ENCODE data around the gene PHACTR3. TPM values are rescaled to one million over a fixed set of nuclear protein-coding genes. Genes with fewer than 3 reads are reported as not detected.

The PHACTR3 gene
- total RNA-seq, 1 experiment from 2014 or later: 0.11 TPM

- Mint-ChIP-seq H3K9me3 (ENCODE audit: unreplicated experiment) (no peaks in the 10 kb centered on the region), H3K4me3 (ENCODE audit: unreplicated experiment) (no peak overlapping the region), H3K27ac (ENCODE audit: unreplicated experiment) (no peak overlapping the region), H3K27me3 (ENCODE audit: insufficient read depth, unreplicated experiment) (peaks cover 8% of the 10 kb centered on the region), H3K36me3 (ENCODE audit: insufficient read depth, unreplicated experiment) (no peaks in the 10 kb centered on the region), H3K4me1 (ENCODE audit: low read depth, unreplicated experiment) (peaks cover 7% of the 10 kb centered on the region)
- no peaks in the 10 kb centered on the region for H3K27me3 ChIP-seq (replicated peaks; ENCODE audit: control insufficient read depth, insufficient read depth, low read length)
- DNase-seq: peak in 1 of 2 experiments; percentile 39
- no peak for TF ChIP-seq CTCF (IDR thresholded peaks at IDR 0.05; ENCODE audit: insufficient read depth in 1 of 2, low read depth in 1 of 2, low read length in 1 of 2, severe bottlenecking in 1 of 2, unreplicated experiment in 1 of 2)
- POLR2A ChIA-PET: no interaction called here
- H3K4me3 ChIP-seq (ENCODE audit: low read depth, low read length): no peak overlapping the region
- CTCF ChIA-PET: interaction anchor here (0.6 to 3.0 kb wide), 3 partner anchors 69 to 1654 kb away, joined by 4 to 16 read pairs (median 8); no protein-coding TSS in a partner anchor
- no peaks in the 10 kb centered on the region for H3K36me3 ChIP-seq (ENCODE audit: control insufficient read depth, insufficient read depth, low read length)
- 0 out of 2 replicates have a peak, but pooled peaks cover 3% of the 10 kb centered on the region for H3K4me1 ChIP-seq
- intact Hi-C loops (cut with micrococcal nuclease; ENCODE audit: unreplicated experiment): loop anchor here (5.0 kb wide), 1 partner anchor 51 kb away; no protein-coding TSS in a partner anchor
- H3K9me3 ChIP-seq: no peaks in the 10 kb centered on the region
- no TSS peak for BruUV-seq (replicated peaks)
These were observed 176.9 kb downstream of the PHACTR3 start for GRCh38 chr20:59781226-59781625.

DNA sequence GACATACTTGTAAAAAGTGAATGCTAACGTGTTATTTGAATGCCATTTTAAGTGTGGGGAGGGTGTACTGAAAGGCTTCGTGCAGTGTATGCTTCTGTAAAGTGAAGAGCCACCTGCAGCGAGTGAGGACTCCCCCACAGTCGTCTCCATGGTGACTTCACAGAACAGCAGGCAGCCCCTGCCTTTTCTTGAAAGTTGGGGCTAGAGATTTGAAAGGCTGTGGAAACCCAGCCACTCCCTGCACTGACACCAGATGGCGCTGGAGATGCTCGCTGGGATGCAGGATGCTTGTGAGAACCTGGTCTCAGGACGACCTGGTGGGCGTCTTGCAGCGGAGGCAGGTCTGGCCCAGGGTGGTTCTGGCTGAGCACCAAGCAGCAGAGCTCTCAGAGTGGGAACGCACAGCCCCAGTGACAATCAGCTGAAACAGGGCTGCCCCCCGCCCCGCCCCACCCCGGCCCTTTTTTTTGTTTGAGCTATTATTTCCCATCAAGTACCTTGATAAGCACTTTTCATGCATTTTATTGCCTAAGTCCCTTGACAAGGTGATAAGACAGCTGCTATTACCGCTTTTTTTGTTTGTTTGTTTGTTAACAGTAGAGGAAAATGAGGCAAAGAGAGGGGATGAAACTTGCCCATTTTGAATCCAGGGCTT lies 178.8 kb downstream of the PHACTR3 start:
- POLR2A ChIA-PET: interaction anchor here (0.6 kb wide), 1 partner anchor 24 kb away, joined by 3 read pairs; no protein-coding TSS in a partner anchor
- H3K27me3 ChIP-seq (replicated peaks; ENCODE audit: control insufficient read depth, insufficient read depth, low read length): no peaks in the 10 kb centered on the region
- CTCF ChIA-PET: interaction anchor here (0.6 to 2.2 kb wide), 19 partner anchors 10 to 865 kb away, joined by 3 to 49 read pairs (median 3); partner anchors contain the start of genes FAM217B and PPP1R3D

More for the DNA sequence above, 178.8 kb downstream of the PHACTR3 start:
- no peak overlapping the region for H3K4me3 ChIP-seq (ENCODE audit: low read depth, low read length)
- H3K9me3 ChIP-seq: no peaks in the 10 kb centered on the region
- Mint-ChIP-seq H3K4me3 (ENCODE audit: unreplicated experiment) (no peak overlapping the region), H3K27me3 (ENCODE audit: insufficient read depth, unreplicated experiment) (peaks cover 8% of the 10 kb centered on the region), H3K9me3 (ENCODE audit: unreplicated experiment) (no peaks in the 10 kb centered on the region), H3K36me3 (ENCODE audit: insufficient read depth, unreplicated experiment) (no peaks in the 10 kb centered on the region), H3K4me1 (ENCODE audit: low read depth, unreplicated experiment) (peaks cover 7% of the 10 kb centered on the region), H3K27ac (ENCODE audit: unreplicated experiment) (no peak overlapping the region)
- peak; percentile 99 to 100 for TF ChIP-seq CTCF (IDR thresholded peaks at IDR 0.05; ENCODE audit: insufficient read depth in 1 of 2, low read depth in 1 of 2, low read length in 1 of 2, severe bottlenecking in 1 of 2, unreplicated experiment in 1 of 2)
- intact Hi-C loops (cut with micrococcal nuclease; ENCODE audit: unreplicated experiment): loop anchor here (1.0 to 5.0 kb wide), 3 partner anchors 49 to 172 kb away; no protein-coding TSS in a partner anchor
- no peaks in the 10 kb centered on the region for H3K36me3 ChIP-seq (ENCODE audit: control insufficient read depth, insufficient read depth, low read length)
- H3K4me1 ChIP-seq: 0 out of 2 replicates have a peak, but pooled peaks cover 3% of the 10 kb centered on the region
- no TSS peak for BruUV-seq (replicated peaks)
- peak; percentile 86 to 88 for DNase-seq
